ENCODE measurements around the gene TTC6.

Gene TTC6

GRCh38 chr14:37625597-37626595 is 30.5 kb downstream of the TTC6 start:
- DNase-seq (ENCODE audit: low read depth) = no peak

- no peak for DNase-seq (ENCODE audit: low read depth)
These were observed 41.9 kb downstream of the TTC6 start for GRCh38 chr14:37637341-37637740.

GRCh38 chr14:37638599-37638998 is 43.2 kb downstream of the TTC6 start:
- no peak for DNase-seq (ENCODE audit: low read depth)

GRCh38 chr14:37641117-37641516 is 45.7 kb downstream of the TTC6 start:
- no peak for DNase-seq (ENCODE audit: low read depth)

GRCh38 chr14:37642125-37642524 is 46.7 kb downstream of the TTC6 start:
- DNase-seq (ENCODE audit: low read depth) = no peak

GRCh38 chr14:37643701-37644100 is 48.3 kb downstream of the TTC6 start:
- DNase-seq (ENCODE audit: low read depth) = no peak

Data from GM04503 (cell line).